Left lobe of liver (tissue), 2 donors: ENCODE results near the gene PTPRC. TPM values are rescaled to one million over a fixed set of nuclear protein-coding genes. Genes with fewer than 3 reads are reported as not detected.

ENCODE experiments used
- ATAC-seq: fragments of 200-7000 bp; cut with Tn5 transposase; one replicate; pipeline ENCODE4 v1.9.1; 2020; ENCODE audit warnings: mild to moderate bottlenecking, moderate library complexity
- DNase-seq: peaks from one replicate; pipeline ENCODE4 v3.0.0-alpha.2; 2020; ENCODE audit warnings: low spot score
- total RNA-seq: library from RNA; stranded (reverse); gene quantifications from one replicate; pipeline ENCODE4 v1.2.1, GENCODE V29; 2021
- donor health status: DM: no; HTN: no; CAD: no; lungs with moderate emphysema.
- donor health status: DM: no; HTN: yes; CAD: no.

The PTPRC gene
- total RNA-seq, 1 donor from 2014 or later = 5.4 TPM

DNA sequence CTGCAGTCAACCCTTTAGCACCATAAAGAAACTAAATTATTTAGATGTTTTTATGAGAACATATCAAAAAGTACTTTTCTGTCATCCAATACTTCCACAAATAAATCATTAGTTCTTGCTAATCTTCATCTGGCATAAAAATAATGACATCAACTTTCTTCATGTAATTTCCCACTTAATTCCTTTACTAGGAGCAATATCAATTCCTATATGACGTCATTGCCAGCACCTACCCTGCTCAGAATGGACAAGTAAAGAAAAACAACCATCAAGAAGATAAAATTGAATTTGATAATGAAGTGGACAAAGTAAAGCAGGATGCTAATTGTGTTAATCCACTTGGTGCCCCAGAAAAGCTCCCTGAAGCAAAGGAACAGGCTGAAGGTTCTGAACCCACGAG, 116.9 kb downstream of the PTPRC start:
- ATAC-seq = no peak
- DNase-seq = no peak

DNA sequence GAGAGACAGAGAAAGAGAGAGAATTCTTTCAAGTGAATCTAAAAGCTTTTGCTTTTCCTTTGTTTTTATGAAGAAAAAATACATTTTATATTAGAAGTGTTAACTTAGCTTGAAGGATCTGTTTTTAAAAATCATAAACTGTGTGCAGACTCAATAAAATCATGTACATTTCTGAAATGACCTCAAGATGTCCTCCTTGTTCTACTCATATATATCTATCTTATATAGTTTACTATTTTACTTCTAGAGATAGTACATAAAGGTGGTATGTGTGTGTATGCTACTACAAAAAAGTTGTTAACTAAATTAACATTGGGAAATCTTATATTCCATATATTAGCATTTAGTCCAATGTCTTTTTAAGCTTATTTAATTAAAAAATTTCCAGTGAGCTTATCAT, 117.6 kb downstream of the PTPRC start:
- ATAC-seq (peak; percentile 39), DNase-seq (no peak)

DNA sequence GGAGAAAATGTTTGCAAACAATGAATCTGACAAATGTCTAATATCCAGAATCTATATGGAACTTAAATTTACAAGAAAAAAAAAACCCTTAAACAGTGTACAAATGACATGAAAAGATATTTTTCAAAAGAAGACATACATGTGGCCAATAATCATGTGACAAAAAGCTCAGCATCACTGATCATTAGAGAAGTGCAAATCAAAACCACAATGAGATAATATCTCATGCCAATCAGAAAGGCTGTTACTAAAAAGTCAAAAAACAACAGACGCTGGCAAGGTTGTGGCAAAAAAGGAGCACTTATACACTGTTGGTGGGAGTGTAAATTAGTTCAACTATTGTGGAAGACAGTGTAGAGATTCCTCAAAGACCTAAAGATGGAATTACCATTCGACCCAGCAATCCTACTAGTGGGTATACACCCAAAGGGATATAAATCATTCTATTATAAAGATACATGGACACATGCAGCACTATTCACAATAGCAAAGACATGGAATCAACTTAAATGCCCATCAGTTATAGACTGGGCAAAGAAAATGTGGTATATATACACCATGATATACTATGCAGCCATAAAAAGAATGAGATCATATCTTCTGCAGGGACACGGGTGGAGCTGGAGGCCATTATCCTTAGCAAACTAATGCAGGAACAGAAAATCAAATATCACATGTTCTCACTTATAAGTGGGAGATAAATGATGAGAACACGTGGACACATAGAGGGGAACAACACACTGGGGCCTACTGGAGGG, 123.2 kb downstream of the PTPRC start:
- DNase-seq = no peak
- no peak for ATAC-seq

- ATAC-seq (no peak), DNase-seq (no peak)
Observed at GRCh38 chr1:198763298-198763714, 124.5 kb downstream of the PTPRC start.

DNA sequence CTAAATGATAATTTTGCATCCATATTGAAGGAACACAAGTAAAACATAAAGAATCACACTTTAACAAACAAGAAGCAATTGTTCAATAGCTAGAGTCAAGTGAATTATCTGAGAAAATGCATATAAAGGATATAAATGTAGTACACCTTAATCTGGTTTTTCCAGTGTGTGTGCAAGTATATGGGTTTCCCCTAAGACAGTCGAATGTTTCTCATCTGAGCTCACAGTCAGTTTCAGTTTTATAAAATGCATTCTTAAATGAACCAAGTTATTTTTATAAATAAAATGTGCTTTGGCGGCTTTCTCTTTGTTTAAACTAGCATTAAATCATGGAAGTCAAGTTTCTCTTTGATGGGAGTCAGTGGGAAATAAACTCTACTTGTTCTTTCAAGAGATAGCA, 125.9 kb downstream of the PTPRC start:
- DNase-seq = no peak
- ATAC-seq = no peak

GRCh38 chr1:198765416-198765815, 126.6 kb downstream of the PTPRC start:
- DNase-seq = no peak
- no peak for ATAC-seq

DNA sequence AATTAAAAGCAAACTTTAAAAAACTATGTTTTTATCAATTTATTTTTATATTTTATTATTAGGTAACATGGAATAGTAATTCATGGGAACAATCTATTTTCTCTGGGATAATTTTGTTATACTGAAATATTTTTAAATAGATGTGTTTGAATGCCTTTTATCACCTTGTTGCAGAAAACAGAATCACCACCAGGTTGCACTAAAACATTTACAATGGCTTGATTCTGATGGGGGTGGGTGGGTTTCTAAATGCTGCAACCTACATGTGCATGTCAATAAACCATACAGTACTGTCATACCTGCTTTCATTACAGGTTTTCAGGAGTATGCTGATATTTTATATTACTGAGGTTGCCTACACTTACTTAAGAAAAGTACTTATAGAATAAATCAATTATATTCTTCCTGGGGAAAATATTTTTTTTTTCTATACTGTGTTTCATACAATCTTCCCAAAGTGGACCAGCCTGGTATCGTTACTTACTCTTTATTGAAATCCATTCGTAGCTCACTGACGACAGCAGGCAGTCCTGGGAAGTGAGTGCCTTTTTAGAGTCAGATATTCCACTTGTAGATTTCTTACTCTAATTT, 132.8 kb downstream of the PTPRC start:
- ATAC-seq = no peak

DNA sequence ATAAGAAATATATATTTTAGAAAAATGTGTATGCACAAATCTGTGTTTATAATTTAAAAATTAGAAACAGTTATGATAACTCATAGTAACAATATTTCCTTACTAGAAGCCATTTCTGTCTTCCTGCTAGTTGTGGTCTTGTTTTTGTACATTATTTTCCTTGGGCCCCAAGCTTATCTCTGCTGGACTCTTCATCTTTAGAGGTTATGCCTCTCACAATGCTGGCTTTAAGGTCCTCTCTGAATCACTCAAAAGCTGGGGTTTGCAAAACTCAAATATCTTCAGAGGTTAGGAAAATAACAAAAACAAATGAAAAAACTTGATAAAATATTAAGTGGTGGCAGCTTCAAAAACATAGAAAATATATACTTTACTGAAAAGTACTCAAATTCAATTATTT, 133.8 kb downstream of the PTPRC start:
- no peak for DNase-seq
- no peak for ATAC-seq

More for the DNA sequence above, 132.8 kb downstream of the PTPRC start:
- DNase-seq = no peak

GRCh38 chr1:198773030-198773429, 134.2 kb downstream of the PTPRC start:
- ATAC-seq (no peak), DNase-seq (no peak)

DNA sequence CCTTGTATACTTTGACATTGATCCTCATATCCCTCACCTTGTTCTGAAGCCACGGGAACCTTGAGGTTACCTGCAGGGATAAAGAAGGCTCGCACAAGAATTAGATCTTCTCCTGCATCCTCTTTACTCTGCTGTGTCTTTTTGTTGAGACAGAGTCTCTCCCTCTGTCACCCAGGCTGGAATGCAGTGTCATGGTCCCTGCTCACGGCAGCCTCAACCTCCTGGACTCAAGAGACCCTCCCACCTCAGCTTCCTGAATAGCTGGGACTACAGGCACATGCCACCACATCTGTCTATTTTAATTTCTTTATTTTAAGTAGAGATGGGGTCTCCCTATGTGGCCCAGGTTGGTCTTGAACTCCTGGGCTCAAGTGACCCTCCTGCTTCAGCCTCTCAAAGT, 134.7 kb downstream of the PTPRC start:
- ATAC-seq (no peak), DNase-seq (no peak)

- no peak for ATAC-seq
- no peak for DNase-seq
Observed at GRCh38 chr1:198774421-198774820, 135.6 kb downstream of the PTPRC start.

- ATAC-seq (no peak), DNase-seq (no peak)
Observed at GRCh38 chr1:198775606-198776005, 136.8 kb downstream of the PTPRC start.

DNA sequence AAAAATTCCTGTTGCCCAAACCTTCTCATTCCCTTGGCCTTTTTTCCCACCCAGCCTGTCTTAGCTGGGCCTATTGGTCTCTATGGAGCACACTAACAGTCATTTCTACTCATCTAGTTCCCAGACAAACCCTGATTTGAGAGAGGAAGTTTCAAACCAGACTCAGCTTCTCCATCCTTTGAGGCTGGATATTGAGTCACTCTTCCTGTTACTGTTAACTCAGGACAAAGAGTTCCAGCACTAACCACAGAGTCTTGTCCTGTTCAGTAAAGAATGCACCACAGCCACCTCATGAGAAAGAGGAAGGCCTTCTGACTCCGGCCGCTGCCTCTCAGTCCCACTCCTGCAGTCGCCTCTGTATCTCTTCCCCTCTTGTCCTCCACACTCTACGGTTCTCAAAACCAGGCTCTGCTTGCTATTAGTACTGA, 137.8 kb downstream of the PTPRC start:
- peak; percentile 62 for ATAC-seq
- no peak for DNase-seq

DNA sequence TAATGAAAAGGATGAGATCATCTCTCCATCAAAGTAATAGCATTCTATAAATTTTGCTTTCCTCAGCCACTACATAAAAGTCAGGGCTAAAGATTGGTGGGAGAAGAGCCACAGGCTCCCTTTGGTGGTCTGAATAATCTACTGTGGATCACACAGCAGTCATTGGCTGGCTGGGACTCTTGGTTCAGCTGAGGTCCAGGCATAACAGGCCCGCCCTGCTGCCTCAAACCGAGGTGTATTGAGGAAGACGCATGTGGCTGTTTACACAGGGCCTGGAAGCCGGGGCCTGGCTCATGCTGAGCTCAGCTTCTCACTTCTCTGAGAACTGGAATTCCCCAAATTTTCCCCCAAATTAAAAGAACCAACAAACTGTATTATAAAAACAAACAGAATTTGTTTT, 139.2 kb downstream of the PTPRC start:
- ATAC-seq (no peak), DNase-seq (no peak)

DNA sequence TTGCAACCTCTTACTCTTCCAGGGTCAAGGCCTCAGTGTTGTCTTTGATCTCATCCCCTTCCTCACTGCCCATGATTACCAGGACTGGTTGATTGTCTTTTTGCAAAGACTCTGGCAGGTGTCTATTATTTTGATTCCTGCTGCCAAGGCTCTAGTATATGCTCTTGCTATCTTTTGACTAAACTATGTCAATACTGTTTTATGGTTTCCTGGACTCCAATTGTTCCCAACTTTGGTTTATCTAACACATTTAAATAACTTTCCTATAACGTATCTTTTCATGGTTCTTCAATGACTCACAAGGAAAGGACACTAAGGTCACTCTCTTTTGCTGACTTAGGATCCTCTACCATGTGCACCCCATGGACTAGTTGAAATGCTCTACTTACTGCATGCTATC, 141.5 kb downstream of the PTPRC start:
- no peak for ATAC-seq
- DNase-seq = no peak

GRCh38 chr1:198788561-198789064, 149.8 kb downstream of the PTPRC start:
- DNase-seq (no peak), ATAC-seq (peak; percentile 62)

DNA sequence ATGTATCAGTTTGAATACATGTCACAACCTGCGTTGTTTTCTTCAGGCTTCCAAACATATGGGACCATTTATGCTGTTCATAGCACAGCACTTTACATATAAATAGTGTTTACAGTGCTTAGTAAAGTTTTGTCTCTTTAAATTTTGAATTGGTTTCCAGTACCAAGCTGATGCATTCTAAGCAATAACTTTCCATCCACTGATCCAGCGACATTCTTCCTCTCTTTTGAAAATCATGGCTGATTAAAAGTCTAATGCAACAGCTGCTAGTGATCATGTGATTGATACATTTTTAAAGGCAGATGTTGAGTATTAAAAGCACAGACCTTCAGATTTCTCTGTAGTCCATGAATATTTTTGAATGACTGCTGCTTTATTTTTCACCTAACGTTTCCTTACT, 154.9 kb downstream of the PTPRC start:
- ATAC-seq = no peak

DNA sequence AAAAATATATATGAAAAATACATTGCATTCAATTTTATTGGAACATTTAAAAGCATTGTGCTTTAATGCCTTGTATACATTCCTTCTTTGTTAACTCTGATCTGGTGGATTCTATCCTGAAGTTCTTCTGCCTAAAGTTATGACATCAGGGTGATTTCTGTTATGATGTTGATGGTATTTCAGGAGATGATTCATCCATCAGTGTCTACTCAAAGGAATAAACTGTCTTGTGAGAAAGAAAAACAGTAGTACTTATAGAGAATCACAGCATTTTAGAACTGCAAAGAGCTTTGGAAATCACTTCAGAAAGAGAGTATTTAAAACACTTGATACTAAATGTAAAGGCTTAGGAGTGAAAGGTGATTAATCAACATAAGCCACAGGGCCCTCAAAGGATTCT, 155.7 kb downstream of the PTPRC start:
- ATAC-seq = no peak
- DNase-seq = no peak

More for the DNA sequence above, 154.9 kb downstream of the PTPRC start:
- DNase-seq = no peak

DNA sequence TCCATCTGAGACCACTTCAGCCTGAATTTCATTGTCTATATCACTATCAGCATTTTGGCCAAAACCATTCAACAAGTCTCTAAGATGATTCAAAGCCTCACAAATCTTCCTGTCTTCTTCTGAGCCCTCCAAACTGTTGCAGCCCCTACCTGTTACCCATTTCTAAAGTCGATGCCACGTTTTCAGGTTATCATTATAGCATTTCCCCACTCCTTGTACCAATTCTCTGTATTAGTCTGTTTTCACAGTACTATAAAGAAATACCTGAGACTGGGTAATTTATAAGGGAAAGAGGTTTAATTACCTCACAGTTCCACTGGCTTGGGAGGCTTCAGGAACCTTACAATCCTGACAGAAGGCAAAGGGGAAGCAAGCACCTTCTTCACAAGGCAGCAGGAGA, 158.8 kb downstream of the PTPRC start:
- no peak for ATAC-seq
- no peak for DNase-seq

DNA sequence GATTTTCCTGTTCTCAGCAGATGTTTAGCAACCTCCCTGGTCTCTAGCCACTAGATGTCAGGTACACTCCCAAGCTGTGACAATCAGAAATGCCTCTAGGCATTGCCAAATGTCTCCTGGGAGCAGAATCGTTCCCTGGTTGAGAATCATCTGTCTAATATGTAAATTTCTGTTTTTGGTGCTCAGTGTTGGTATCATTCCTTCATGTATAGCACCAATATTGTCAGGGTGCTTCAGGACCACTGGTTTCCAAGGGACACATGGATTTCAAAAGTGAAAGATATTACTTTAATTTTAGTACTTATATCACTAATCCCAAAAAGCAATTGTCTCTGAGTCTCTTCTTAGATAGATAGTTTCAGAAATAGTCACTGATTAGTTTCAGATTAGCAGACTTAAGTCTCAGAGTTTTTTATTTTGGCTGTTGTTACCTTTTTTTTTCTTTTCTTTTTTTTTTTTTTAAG, 160.1 kb downstream of the PTPRC start:
- DNase-seq (no peak), ATAC-seq (peak; percentile 96)

DNA sequence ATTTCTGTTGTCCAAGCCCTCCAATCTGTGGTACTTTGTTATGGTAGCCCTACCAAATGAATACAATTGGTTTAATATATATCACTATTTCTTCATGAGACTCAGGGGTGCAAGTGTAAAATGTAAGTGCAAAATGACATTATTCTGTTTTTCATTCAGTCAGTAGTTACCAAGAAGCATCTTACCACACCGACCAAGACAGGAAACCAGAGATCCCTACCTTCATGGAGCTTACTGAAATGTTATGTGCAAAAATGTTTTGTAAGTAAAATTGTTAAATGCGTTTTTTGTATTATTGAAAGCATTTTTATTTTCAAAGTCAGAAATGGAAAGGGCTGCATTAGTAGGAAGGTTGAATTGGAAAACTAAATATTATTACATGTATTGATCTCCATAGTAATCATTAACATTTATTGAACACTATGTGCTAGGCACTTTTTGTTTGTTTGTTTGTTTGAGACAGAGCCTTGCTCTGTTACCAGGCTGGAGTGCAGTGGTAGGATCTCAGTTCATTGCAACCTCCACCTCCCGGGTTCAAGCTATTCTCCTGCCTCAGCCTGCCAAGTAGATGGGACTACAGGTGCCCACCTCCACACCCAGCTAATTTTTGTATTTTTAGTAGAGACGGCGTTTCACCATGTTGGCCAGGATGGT, 166.8 kb downstream of the PTPRC start:
- ATAC-seq = peak; percentile 86
- no peak for DNase-seq

DNA sequence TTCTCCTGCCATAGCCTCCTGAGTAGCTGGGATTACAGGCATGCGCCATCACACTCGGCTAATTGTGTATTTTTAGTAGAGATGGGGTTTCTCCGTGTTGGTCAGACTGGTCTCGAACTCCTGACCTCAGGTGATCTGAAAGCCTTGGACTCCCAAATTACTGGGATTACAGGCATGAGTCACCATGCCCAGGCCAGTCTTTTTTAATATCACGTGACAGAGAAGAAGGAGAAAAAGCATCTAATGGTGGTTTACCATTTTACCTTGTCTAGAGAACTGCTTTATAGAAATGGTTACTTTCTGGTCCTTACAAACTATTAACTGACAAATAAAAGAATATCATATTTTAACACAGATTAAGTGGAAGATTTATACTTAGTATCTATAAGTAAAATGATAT, 168.0 kb downstream of the PTPRC start:
- DNase-seq = no peak
- no peak for ATAC-seq
